Measurements from ENCODE around the gene ALG9. TPM values are rescaled to one million over a fixed set of nuclear protein-coding genes. Genes with fewer than 3 reads are reported as not detected.

The ALG9 gene
- polyA plus RNA-seq, 1 donor from 2014 or later, result 92.1 TPM

DNA sequence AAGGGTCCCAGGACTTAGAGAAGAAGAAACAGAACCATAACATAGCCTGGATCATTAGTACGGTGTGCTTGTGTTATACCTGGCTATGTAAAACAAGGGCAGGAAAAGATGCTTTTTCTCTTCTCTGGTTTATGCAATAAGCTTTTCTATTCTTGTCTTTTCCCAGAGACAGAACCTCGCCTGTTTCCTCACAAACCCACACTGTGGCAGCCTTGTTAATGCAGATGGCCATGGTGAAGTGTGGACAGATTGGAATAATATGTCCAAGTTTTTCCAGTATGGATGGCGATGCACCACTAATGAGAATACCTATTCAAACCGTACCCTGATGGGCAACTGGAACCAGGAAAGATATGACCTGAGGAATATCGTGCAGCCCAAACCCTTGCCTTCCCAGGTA, 10.8 kb upstream of the ALG9 start:
- Histone ChIP-seq H3K4me3 (ENCODE audit: low read length) (no peak overlapping the region), H4K20me1 (ENCODE audit: insufficient read depth) (no peaks in the 10 kb centered on the region), H3K4me2 (ENCODE audit: low read length) (no peak overlapping the region), H3K9ac (ENCODE audit: low read length) (no peak overlapping the region), H3K27ac (ENCODE audit: low read length) (no peak overlapping the region), H2AFZ (ENCODE audit: low read depth, low read length) (no peak overlapping the region), H3K36me3 (ENCODE audit: insufficient read depth, low read length) (no peaks in the 10 kb centered on the region), H3F3A (ENCODE audit: insufficient read depth, low read length, poor library complexity, severe bottlenecking) (peaks cover 6% of the 10 kb centered on the region), H3K9me3 (ENCODE audit: low read length) (no peaks in the 10 kb centered on the region), H3K79me2 (replicated peaks; ENCODE audit: insufficient read depth, low read length) (no peaks in the 10 kb centered on the region), H3K27me3 (ENCODE audit: insufficient read depth, low read depth, low read length) (no peaks in the 10 kb centered on the region), H3K9me2 (ENCODE audit: insufficient read depth, low read length) (no peaks in the 10 kb centered on the region)
- no peak for TF ChIP-seq TAF1 (IDR thresholded peaks at IDR 0.05; ENCODE audit: low read depth)
- no peak for TF ChIP-seq EZH2 (IDR thresholded peaks at IDR 0.05; ENCODE audit: borderline replicate concordance, insufficient read depth, low read length, poor library complexity, severe bottlenecking)
- TF ChIP-seq SMC3 (conservative IDR thresholded peaks at IDR 0.05; ENCODE audit: poor library complexity), result no peak
- TF ChIP-seq EP300 (conservative IDR thresholded peaks at IDR 0.05; ENCODE audit: poor library complexity, severe bottlenecking), result no peak
- TF ChIP-seq, protein P1, sequence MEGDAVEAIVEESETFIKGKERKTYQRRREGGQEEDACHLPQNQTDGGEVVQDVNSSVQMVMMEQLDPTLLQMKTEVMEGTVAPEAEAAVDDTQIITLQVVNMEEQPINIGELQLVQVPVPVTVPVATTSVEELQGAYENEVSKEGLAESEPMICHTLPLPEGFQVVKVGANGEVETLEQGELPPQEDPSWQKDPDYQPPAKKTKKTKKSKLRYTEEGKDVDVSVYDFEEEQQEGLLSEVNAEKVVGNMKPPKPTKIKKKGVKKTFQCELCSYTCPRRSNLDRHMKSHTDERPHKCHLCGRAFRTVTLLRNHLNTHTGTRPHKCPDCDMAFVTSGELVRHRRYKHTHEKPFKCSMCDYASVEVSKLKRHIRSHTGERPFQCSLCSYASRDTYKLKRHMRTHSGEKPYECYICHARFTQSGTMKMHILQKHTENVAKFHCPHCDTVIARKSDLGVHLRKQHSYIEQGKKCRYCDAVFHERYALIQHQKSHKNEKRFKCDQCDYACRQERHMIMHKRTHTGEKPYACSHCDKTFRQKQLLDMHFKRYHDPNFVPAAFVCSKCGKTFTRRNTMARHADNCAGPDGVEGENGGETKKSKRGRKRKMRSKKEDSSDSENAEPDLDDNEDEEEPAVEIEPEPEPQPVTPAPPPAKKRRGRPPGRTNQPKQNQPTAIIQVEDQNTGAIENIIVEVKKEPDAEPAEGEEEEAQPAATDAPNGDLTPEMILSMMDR (IDR thresholded peaks at IDR 0.05; ENCODE audit: poor library complexity, severe bottlenecking), result no peak
- no peak for TF ChIP-seq MXI1 (conservative IDR thresholded peaks at IDR 0.05; ENCODE audit: poor library complexity, severe bottlenecking)
- TF ChIP-seq RAD21 (conservative IDR thresholded peaks at IDR 0.05), result no peak
- TF ChIP-seq, protein P2, sequence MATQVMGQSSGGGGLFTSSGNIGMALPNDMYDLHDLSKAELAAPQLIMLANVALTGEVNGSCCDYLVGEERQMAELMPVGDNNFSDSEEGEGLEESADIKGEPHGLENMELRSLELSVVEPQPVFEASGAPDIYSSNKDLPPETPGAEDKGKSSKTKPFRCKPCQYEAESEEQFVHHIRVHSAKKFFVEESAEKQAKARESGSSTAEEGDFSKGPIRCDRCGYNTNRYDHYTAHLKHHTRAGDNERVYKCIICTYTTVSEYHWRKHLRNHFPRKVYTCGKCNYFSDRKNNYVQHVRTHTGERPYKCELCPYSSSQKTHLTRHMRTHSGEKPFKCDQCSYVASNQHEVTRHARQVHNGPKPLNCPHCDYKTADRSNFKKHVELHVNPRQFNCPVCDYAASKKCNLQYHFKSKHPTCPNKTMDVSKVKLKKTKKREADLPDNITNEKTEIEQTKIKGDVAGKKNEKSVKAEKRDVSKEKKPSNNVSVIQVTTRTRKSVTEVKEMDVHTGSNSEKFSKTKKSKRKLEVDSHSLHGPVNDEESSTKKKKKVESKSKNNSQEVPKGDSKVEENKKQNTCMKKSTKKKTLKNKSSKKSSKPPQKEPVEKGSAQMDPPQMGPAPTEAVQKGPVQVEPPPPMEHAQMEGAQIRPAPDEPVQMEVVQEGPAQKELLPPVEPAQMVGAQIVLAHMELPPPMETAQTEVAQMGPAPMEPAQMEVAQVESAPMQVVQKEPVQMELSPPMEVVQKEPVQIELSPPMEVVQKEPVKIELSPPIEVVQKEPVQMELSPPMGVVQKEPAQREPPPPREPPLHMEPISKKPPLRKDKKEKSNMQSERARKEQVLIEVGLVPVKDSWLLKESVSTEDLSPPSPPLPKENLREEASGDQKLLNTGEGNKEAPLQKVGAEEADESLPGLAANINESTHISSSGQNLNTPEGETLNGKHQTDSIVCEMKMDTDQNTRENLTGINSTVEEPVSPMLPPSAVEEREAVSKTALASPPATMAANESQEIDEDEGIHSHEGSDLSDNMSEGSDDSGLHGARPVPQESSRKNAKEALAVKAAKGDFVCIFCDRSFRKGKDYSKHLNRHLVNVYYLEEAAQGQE (IDR thresholded peaks at IDR 0.05; ENCODE audit: borderline replicate concordance), result no peak
- TF ChIP-seq POLR2AphosphoS5 (IDR thresholded peaks at IDR 0.05), result no peak

DNA sequence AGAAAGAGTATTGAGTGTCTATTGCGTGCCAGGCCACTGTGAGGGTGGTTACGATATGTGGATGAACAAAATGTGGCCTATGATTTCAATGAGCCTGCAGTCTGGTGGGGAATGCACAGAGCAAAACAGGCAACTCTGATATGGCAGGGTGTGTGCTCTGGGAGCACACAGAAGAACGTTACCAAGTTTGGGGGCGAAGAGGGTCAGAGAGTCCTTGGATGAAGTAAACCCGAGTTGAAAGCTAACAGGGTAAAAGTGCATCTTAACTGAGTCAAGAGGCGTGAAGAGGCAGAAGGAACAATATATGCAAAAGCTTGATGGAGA, 8.2 kb upstream of the ALG9 start:
- Histone ChIP-seq H3K36me3 (ENCODE audit: insufficient read depth, low read length) (no peaks in the 10 kb centered on the region), H3K9ac (ENCODE audit: low read length) (peak overlapping the region; percentile 91), H2AFZ (ENCODE audit: low read depth, low read length) (peak overlapping the region; percentile 78), H3F3A (ENCODE audit: insufficient read depth, low read length, poor library complexity, severe bottlenecking) (peaks cover 6% of the 10 kb centered on the region), H3K27me3 (ENCODE audit: insufficient read depth, low read depth, low read length) (no peaks in the 10 kb centered on the region), H3K4me2 (ENCODE audit: low read length) (peak overlapping the region; percentile 93), H3K27ac (ENCODE audit: low read length) (peak overlapping the region; percentile 97), H3K9me3 (ENCODE audit: low read length) (no peaks in the 10 kb centered on the region), H4K20me1 (ENCODE audit: insufficient read depth) (no peaks in the 10 kb centered on the region), H3K79me2 (replicated peaks; ENCODE audit: insufficient read depth, low read length) (no peaks in the 10 kb centered on the region), H3K9me2 (ENCODE audit: insufficient read depth, low read length) (no peaks in the 10 kb centered on the region), H3K4me3 (ENCODE audit: low read length) (peak overlapping the region; percentile 88)
- TF ChIP-seq RAD21 (conservative IDR thresholded peaks at IDR 0.05), result no peak
- no peak for TF ChIP-seq POLR2AphosphoS5 (IDR thresholded peaks at IDR 0.05)
- peak; percentile 8 for TF ChIP-seq TAF1 (IDR thresholded peaks at IDR 0.05; ENCODE audit: low read depth)
- TF ChIP-seq SMC3 (conservative IDR thresholded peaks at IDR 0.05; ENCODE audit: poor library complexity), result no peak
- TF ChIP-seq, protein P2 (IDR thresholded peaks at IDR 0.05; ENCODE audit: borderline replicate concordance), result peak; percentile 1
- TF ChIP-seq EZH2 (IDR thresholded peaks at IDR 0.05; ENCODE audit: borderline replicate concordance, insufficient read depth, low read length, poor library complexity, severe bottlenecking), result no peak

All from neural cell (in vitro differentiated cells).